Smooth muscle cell (in vitro differentiated cells): ENCODE data around the gene STAM. TPM values are rescaled to one million over a fixed set of nuclear protein-coding genes. Genes with fewer than 3 reads are reported as not detected.
A peak's percentile ranks its signal among the peaks of the same experiment; 100 is the strongest.

ENCODE experiments used
- DNase-seq: peaks from one replicate; lab custom pipeline; 2025; ENCODE audit not compliant: unreplicated experiment; lab: John Stamatoyannopoulos, UW
- H2AFZ ChIP-seq: fragments of 200-600 bp; sonication (generic); 2 replicates; pipeline ENCODE4 v1.6.0; 2016; ENCODE audit warnings: antibody characterized with exemption, low read depth, mild to moderate bottlenecking
- H3F3A ChIP-seq: fragments of 200-600 bp; sonication (generic); 2 replicates; pipeline ENCODE4 v1.6.0; 2017; ENCODE audit warnings: antibody characterized with exemption, low read depth
- H3K27ac ChIP-seq: fragments of 200-600 bp; sonication (generic); 2 replicates; pipeline ENCODE4 v1.5.1; 2016; ENCODE audit warnings: low read depth, mild to moderate bottlenecking
- H3K27me3 ChIP-seq: fragments of 200-600 bp; sonication (generic); 2 replicates; pipeline ENCODE4 v1.6.1; 2016; ENCODE audit warnings: low read depth, mild to moderate bottlenecking
- H3K36me3 ChIP-seq: fragments of 200-600 bp; sonication (generic); 2 replicates; pipeline ENCODE4 v1.5.1; 2016; ENCODE audit warnings: low read depth
- H3K4me1 ChIP-seq: fragments of 200-600 bp; sonication (generic); 2 replicates; pipeline ENCODE4 v1.5.1; 2016; ENCODE audit warnings: low read depth
- H3K4me2 ChIP-seq: fragments of 200-600 bp; sonication (generic); 2 replicates; pipeline ENCODE4 v1.6.0; 2016; ENCODE audit warnings: mild to moderate bottlenecking
- H3K4me3 ChIP-seq: fragments of 200-600 bp; sonication (generic); 2 replicates; pipeline ENCODE4 v1.5.1; 2016; ENCODE audit warnings: mild to moderate bottlenecking
- H3K79me2 ChIP-seq: fragments of 200-600 bp; sonication (generic); 2 replicates; pipeline ENCODE4 v1.6.0; 2016; ENCODE audit warnings: low read depth, mild to moderate bottlenecking
- H3K9ac ChIP-seq: fragments of 200-600 bp; sonication (generic); 2 replicates; pipeline ENCODE4 v1.6.0; 2016; ENCODE audit warnings: low read depth
- H3K9me3 ChIP-seq: fragments of 200-600 bp; sonication (generic); replicated peaks from 2 replicates; pipeline ENCODE4 v1.5.1; 2016; ENCODE audit warnings: low read depth
- H4K20me1 ChIP-seq: fragments of 200-600 bp; sonication (generic); 2 replicates; pipeline ENCODE4 v1.6.0; 2016; ENCODE audit warnings: low read depth
- WGBS: methylation state at CpG from one replicate; pipeline ENCODE4 v1.1.7; 2016; ENCODE audit warnings: low lambda C conversion rate; 5-methylcytosine and 5-hydroxymethylcytosine counted together
- polyA plus RNA-seq: library from polyadenylated mRNA; unstranded; fragments of >200 nt; fragmentation: Nextera tagmentation; extraction: Ambion mirVana; gene quantifications from 2 replicates; pipeline ENCODE4 v1.2.1, GENCODE V29; 2016
- total RNA-seq: library from RNA; depleted of rRNA; stranded (reverse); fragments of >200 nt; gene quantifications from 2 replicates; pipeline ENCODE4 v1.2.3, GENCODE V29; 2014
- TF ChIP-seq, protein P1 (sequence below): fragments of 200-600 bp; sonication (generic); IDR thresholded peaks from 2 replicates; pipeline ENCODE4 v1.5.1; 2017; ENCODE audit warnings: borderline replicate concordance, mild to moderate bottlenecking, antibody characterized with exemption; ENCODE audit not compliant: insufficient read depth, poor library complexity, severe bottlenecking

The STAM gene
- total and polyA plus RNA-seq, 2 experiments from 2014 or later = 16.0 to 30.2 TPM

DNA sequence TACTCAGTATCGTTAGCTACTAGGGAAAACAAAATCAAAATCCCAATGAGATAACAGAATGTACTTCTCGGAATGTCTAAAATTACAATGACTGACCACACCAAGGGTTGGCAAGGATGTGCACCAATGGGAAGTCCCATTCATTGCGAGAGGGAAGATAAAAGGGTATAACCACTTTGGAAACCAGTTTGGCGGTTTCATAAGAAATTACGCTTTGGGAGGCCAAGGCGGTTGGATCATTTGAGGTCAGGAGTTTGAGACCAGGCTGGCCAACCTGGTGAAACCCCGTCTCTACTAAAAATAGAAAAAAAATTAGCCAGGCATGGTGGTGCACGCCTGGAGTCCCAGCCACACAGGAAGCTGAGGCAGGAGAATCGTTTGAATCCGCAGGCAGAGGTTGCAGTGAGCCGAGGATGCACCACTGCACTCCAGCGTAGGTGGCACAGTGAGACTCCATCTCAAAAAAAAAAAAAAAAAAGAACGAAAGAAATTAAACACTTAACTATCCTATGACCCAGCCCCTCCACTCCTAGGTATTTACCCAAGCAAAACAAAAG lies 34.4 kb upstream of the STAM start:
- Histone ChIP-seq H3K27ac (no peak overlapping the region), H3K36me3 (no peaks in the 10 kb centered on the region), H3K4me2 (no peak overlapping the region), H3K4me1 (no peaks in the 10 kb centered on the region), H2AFZ (no peak overlapping the region), H3K9me3 (no peaks in the 10 kb centered on the region), H3K79me2 (no peaks in the 10 kb centered on the region), H3K9ac (no peak overlapping the region), H3K4me3 (no peak overlapping the region), H3K27me3 (no peaks in the 10 kb centered on the region), H3F3A (no peaks in the 10 kb centered on the region), H4K20me1 (peaks cover 3% of the 10 kb centered on the region)
- WGBS = 94% methylated on average over 13 of the region's 13 CpGs
- DNase-seq = no peak
- TF ChIP-seq, protein P1, sequence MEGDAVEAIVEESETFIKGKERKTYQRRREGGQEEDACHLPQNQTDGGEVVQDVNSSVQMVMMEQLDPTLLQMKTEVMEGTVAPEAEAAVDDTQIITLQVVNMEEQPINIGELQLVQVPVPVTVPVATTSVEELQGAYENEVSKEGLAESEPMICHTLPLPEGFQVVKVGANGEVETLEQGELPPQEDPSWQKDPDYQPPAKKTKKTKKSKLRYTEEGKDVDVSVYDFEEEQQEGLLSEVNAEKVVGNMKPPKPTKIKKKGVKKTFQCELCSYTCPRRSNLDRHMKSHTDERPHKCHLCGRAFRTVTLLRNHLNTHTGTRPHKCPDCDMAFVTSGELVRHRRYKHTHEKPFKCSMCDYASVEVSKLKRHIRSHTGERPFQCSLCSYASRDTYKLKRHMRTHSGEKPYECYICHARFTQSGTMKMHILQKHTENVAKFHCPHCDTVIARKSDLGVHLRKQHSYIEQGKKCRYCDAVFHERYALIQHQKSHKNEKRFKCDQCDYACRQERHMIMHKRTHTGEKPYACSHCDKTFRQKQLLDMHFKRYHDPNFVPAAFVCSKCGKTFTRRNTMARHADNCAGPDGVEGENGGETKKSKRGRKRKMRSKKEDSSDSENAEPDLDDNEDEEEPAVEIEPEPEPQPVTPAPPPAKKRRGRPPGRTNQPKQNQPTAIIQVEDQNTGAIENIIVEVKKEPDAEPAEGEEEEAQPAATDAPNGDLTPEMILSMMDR = no peak

DNA sequence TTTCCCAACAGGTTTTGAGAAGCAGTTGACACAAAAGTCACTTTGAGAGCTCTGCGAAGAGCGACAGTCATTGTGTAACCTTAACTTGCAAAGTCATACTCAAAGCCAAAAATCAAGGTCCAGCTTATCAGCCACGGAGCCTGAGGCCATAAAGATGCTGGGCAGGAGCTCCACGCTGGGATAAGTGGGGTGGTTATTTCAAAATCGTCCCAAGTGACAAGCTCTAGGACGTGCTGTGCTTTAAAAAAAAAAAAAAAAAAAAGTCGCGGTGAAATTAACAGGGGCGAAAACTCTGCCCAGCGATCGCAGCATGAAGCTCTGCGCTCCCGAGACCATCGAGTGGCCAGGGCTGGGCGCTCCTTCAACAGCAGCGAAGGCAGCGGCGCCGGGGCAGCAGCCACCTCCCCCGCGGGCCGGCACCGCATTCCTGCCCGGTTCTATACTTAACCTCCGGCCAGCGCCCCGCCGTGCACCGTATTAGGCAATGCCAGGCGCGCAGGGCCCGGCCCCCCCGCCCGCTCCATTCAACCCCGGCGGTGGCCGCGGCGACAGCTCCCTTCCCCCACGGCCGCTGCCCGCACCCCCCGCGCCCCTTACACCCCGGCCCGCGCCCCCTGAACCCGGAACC lies 27.4 kb upstream of the STAM start:
- H4K20me1 ChIP-seq = no peaks in the 10 kb centered on the region
- peak; percentile 44 for DNase-seq
- H3K36me3 ChIP-seq = no peaks in the 10 kb centered on the region
- peaks cover 3% of the 10 kb centered on the region for H3K4me1 ChIP-seq
- peak overlapping the region; percentile 99 for H3K4me2 ChIP-seq
- H3K9me3 ChIP-seq = no peaks in the 10 kb centered on the region
- TF ChIP-seq, protein P1 = no peak
- 3% methylated on average over 33 of the region's 48 CpGs for WGBS
- H3K27me3 ChIP-seq = no peaks in the 10 kb centered on the region
- peak overlapping the region; percentile 97 for H2AFZ ChIP-seq
- peak overlapping the region; percentile 94 for H3K4me3 ChIP-seq
- H3K27ac ChIP-seq = peak overlapping the region; percentile 89
- peaks cover 8% of the 10 kb centered on the region for H3F3A ChIP-seq
- peak overlapping the region; percentile 88 for H3K9ac ChIP-seq
- H3K79me2 ChIP-seq = peaks cover 7% of the 10 kb centered on the region

DNA sequence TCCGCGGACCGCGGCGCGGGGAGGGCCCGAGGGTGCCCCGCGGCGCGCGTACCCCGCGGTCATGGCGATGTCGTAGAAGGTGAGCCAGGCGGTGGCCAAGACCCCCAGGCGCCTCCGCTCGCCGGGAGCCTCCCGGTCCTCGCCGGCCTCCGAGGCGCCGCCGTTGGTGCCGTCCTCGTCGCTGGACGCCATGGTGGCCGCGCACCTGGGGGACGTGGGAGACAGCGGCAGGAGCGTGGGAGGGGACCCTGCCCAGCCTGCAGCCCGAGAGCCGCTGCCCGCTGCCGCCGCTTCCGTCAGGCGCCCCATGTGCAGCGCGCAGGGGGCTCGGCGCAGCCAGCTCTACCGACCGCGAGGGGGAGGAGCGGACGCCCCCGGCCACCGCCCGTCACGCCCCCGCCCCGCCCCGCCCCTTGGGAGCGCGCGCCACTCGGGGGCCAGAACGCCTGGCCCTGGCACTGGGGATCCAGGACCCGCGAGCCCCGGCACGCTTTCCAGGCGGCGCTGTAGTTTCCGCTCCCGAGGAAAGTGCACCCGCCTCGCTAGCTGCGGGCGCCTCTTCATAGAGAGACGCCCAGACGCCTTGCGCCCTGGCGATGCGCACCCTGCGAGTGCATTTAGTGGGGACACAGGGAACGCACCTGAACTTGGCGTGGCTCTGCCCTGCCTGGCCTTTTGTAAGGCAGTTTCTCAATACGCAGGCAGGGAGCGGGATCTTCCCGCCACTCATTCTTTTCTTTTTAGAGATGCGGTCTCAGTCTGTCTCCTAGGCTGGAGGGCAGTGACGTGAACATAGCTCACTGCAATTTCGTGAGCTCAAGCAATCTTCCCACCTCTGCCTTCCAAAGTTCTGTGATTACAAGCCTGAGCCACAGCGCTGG lies 26.7 kb upstream of the STAM start, which contains the start of gene HACD1:
Gene HACD1 (minus strand): TSS at position 344 of the 881 bp plus-strand sequence. CDS start 35 bp downstream, at position 309.
- Histone ChIP-seq H4K20me1 (no peaks in the 10 kb centered on the region), H3K27me3 (no peaks in the 10 kb centered on the region), H3K4me2 (peak within 1 kb of the TSS; percentile 99), H3K9ac (peak within 1 kb of the TSS; percentile 88), H3K27ac (peak within 1 kb of the TSS; percentile 89), H3K9me3 (no peaks in the 10 kb centered on the region), H3K4me1 (peaks cover 3% of the 10 kb centered on the region), H3K36me3 (no peaks in the 10 kb centered on the region), H3F3A (peaks cover 8% of the 10 kb centered on the region), H2AFZ (peak within 1 kb of the TSS; percentile 97), H3K79me2 (peaks cover 7% of the 10 kb centered on the region), H3K4me3 (peak within 1 kb of the TSS; percentile 94)
- TF ChIP-seq, protein P1 = no peak
- peak; percentile 52 for DNase-seq
- WGBS = under 1% methylated on average over 55 of the region's 92 CpGs
